Activated effector memory CD4-positive, alpha-beta T cell treated with anti-CD3 and anti-CD28 coated beads, Interleukin-2, amount 50 U/mL, for 16 hours (primary cell): ENCODE measurements around the gene HACD4.
A peak's percentile ranks its signal among the peaks of the same experiment; 100 is the strongest.

Experiments used
- DNase-seq: peaks from one replicate; pipeline ENCODE4 v3.0.0-alpha.2; 2020

HACD4 gene, protein sequence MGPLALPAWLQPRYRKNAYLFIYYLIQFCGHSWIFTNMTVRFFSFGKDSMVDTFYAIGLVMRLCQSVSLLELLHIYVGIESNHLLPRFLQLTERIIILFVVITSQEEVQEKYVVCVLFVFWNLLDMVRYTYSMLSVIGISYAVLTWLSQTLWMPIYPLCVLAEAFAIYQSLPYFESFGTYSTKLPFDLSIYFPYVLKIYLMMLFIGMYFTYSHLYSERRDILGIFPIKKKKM

GRCh38 chr9:21031091-21031807 lies at the start of gene HACD4:
TSS of gene HACD4 (minus strand) at chr9:21031640. CDS start at chr9:21031590, 50 bp downstream.
- peak; percentile 87 for DNase-seq

GRCh38 chr9:21080793-21081192 lies 49.4 kb upstream of the HACD4 start:
- no peak for DNase-seq

DNA sequence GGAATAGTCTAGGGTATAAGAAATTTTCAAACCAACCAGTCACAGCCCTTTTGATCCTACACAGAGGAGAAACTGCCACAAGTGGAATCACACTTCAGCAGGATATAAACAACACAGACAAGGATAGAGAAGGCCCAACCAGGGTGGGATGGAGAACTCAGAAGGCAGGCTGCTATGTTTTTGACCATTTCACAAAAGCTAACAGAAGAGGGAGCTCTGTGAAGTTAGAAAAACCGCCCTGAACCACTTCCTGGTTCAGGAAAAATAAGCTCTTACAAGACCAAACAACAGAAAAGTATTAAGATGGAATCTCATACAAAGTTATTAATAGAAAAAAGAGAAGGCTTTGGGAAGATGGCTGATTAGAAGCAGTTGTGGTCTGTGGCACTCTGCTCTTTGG lies 47.3 kb upstream of the HACD4 start:
- DNase-seq = no peak

DNA sequence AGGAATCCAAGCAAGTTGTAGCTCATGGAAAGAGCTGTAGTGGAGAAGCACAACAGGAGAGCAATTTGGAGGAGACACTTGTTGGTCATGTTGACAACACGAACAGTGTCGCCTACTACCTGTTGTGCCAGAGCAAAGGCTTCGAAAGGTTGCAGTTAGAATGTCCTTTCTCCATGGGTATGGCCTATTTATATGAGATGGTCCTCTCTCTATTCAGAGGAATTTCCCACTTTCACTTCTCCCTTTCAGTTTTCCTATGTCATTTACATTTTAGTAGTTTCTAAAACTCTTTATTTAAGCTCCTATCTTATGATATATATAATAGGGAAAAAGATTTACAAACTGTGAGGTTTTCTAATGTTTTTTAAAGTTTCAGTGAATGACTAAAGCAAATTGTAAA lies 46.3 kb upstream of the HACD4 start, which contains the start of gene IFNB1:
TSS of gene IFNB1 (minus strand) at position 162 of the 400 bp plus-strand sequence. CDS start at position 89, 73 bp downstream.
- no peak for DNase-seq

DNA sequence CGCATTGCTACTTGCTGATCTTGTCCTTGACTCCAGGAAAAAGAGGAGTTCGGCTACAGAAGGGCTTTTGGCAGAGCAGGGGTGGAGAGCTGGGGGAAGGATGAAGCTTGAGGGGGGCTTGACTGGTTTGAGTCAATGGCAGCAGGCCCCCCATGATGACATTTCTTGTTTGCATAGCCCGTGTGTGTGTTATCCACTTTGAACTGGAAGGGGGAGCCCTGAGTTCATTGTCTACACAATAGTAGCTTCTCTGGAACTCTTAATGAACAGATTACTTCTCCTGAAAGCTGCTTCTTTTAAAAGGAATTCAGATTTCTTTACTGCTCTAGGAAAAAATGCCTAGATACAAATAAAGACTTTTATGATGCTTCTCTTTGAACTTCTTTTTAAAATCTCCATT lies 44.0 kb upstream of the HACD4 start:
- no peak for DNase-seq

- DNase-seq = no peak
Observed at GRCh38 chr9:21070906-21071305, 39.5 kb upstream of the HACD4 start.

- DNase-seq = no peak
Observed at GRCh38 chr9:21070171-21070571, 38.7 kb upstream of the HACD4 start.

- no peak for DNase-seq
Observed at GRCh38 chr9:21060919-21061561, 29.6 kb upstream of the HACD4 start.

GRCh38 chr9:21056931-21057330 lies 25.5 kb upstream of the HACD4 start:
- DNase-seq = no peak

- DNase-seq = no peak
Observed at GRCh38 chr9:21053851-21054250, 22.4 kb upstream of the HACD4 start.

DNA sequence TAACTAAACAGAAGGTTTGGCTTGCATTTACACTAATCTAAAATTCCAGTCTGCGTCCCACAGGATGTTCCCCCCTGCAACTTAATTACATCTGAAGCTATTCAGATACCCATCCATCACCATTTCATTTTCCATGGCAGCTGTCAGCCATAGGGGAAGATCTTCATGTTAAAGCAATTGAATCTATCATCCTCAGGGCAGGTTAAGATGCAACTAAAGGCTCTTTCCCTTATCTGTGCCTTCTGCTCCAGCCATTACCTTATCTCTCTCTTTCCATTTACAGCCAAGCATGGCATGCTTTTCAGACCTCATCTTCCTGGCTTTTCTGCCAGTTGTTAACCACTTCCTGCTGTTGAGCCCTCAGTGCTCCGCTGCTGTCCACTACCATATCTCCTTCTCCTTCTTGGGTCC lies 15.8 kb upstream of the HACD4 start:
- no peak for DNase-seq

DNA sequence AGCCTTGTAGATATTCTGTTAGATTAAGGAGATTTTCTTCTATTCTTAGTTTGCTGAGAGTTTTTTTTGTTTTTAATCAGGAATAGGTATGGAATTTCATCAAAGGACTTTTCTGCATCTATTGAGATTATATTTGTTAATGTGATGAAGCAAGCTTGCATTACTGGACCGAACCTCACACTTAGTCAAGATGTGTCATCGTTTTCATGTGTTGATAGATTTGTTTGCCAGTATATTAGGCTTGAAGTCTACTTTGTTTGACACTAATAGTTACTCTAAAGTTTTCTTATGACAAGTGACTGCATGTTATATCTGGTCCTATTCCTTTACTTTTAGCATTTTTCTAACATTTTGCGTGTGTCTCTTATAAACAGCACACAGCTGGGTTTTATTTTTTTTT lies 12.4 kb upstream of the HACD4 start:
- no peak for DNase-seq

GRCh38 chr9:21042466-21042865 lies 11.0 kb upstream of the HACD4 start:
- DNase-seq = no peak

GRCh38 chr9:21039302-21039701 lies 7.9 kb upstream of the HACD4 start:
- DNase-seq = no peak

GRCh38 chr9:21037278-21037677 lies 5.8 kb upstream of the HACD4 start:
- no peak for DNase-seq

DNA sequence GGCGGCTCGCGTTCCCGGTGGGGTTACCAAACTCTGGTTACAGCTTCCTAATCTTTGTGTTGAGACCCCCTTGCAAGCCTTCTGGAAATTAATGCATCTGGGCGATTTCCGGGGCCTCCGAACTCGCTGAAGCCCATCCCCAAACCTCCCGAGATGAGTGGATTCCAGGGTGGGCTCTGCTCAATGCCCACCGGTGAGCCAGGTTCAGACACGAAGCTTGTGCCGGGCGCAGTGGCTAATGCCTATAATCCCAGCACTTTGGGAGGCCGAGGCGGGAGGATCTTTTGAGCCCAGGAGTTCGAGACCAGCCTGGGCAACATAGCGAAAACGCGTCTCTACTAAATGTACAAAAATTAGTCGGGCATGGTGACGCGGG lies 356 bp upstream of the HACD4 start:
- DNase-seq = no peak

GRCh38 chr9:21030389-21031035 lies 928 bp downstream of the HACD4 start:
- DNase-seq = no peak

GRCh38 chr9:21029661-21030060 lies 1.8 kb downstream of the HACD4 start:
- no peak for DNase-seq

DNA sequence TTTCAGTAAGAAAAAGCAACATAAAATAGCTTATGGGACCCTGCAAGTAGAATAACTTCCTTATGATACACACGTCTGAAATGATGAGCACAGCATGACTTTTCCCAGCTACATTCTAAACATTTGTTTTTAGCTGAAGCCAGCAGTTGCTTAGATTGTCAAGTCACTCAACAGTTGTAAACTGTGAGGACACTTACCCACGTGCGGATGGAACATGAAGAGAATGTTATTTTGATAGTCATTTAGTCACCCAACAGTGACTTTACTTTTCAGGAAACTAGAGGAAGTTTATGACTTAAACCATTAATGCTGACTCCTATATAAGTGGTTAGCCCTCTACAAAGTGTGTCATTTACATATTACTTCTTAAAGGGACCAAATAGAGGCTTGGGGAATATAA lies 3.0 kb downstream of the HACD4 start:
- DNase-seq = no peak

- DNase-seq = no peak
Observed at GRCh38 chr9:21027295-21027694, 4.1 kb downstream of the HACD4 start.

DNA sequence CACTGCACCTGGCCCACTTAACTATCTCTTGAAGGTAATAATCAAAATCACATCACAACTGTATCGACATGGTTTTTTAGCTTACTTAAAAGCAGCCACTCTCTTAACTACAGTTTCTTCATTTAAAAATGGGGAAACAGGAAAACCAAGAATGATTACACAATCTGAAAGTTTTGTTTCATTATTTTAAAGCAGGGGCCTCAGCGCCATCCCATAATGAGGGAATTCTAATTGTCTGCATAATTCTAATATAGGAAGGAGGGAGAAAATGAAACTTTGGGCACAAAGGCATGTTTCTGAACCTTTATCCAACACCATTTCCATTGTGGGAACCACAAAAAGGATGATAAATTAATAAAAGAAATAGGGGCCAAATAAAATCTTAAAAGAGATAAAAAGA lies 7.6 kb downstream of the HACD4 start:
- DNase-seq = no peak

- no peak for DNase-seq
Observed at GRCh38 chr9:21018177-21018576, 13.3 kb downstream of the HACD4 start.

- no peak for DNase-seq
Observed at GRCh38 chr9:21016701-21017491, 14.5 kb downstream of the HACD4 start.
